GM21576 (cell line): ENCODE results near the gene CD33.

Experiments used
- ATAC-seq: cut with Tn5 transposase; IDR thresholded peaks from one replicate; pipeline ENCODE4 v1.9.1; 2021; ENCODE audit warnings: mild to moderate bottlenecking, moderate library complexity; ENCODE audit not compliant: unreplicated experiment

CD33 gene

DNA sequence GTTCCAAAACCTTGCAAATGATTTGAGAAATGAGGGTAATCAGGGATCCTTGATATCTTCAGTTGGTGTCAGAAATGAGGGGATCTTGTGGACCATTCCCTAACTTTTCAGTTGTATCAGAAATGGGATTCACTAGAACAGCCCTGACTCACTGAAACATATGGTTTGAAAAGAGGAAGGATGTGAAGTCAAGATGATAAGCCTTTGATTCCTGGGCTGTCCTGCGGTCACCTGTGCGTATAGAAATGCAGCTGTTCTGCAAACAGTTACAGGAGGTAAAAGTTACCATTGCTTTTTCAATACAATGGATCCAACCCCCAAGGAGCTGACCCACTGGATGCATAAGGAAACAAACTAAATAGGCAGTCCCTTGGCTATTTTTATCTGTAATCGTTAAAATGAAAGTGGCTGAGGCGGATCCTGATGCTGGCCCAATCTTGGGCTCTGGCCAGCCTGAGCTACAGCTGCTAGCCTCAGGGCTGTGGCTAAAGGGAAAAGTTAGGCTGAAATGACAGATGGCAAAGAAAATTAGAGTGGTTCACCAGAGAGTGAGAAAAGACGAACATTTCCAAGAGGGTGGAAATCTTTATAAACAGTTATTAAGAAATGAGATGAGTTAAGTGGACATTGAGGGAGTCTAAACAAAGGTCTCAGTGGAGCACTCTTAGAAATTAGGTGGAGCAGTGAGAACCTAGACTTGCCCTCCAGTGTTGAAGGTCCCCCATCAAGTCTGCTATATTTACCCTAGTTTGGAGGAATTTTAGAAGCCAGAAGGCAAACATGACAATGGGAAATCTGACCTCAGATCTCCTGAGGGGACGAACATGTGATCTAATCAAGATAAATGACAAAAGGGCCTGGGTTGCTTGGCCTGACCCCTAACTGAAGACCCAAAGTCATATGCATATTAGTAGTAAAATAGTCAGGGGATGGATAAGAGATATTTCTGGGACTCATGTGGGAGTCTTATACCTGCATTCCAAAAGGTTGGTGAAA is 33.6 kb downstream of the CD33 start:
- no peak for ATAC-seq

DNA sequence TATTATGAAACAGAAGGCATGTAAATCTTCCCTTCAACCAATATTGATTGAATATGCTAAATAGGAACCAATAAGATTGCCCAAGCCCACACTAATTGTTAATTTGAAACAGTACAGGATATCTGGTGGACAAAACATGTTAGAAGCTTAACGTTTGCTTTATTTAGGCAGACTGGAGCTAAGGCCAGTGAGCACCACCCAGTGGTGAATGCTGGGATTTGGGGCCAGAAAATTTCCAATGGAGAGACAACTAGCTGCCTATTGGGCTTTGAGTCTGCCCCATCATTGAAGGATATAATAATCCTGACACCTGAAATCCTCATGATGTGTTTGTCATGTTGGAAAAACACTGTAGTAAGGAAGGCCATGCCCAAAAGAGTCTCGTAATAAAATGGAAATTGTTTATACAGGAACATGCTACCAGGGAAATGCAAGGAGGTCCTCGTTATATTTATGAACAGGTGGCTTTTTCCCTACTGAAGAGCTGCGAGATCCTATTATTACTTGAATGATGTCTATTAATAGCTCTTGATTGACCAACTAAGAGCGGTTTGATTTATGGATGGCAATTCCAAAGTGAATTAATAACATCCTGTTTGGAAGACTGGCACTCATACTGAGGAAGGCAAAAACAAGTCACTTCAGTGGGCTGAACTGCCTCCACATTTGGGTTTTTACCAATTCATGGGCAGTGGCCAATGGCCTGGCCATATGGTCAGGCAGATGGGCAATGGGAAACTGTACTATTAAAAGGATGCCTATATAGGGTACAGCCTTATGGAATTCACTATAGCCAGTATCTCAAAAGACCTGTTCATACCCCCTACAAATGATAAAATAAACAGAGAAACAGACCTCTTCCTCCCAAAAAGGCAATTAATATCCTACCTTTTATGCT is 34.7 kb downstream of the CD33 start:
- ATAC-seq = no peak

DNA sequence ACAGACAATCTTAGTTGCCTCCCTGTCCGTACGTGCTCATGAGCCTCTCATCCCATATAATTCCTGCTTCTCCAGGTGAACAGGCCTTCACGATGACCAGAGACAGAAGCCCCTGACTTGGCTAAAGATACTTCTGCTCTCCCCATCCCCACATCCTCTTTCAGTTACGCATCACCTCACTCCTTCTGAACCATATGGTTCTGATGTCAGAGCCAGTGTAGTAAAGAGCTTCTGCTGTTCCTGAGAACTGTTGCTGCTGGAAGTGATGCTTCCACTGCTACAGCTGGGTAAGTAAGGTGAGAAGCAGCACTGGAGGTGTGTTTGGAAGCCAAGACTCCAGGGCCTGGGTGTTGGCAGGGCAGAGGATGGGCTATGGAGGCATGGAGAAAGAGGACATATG is 38.9 kb downstream of the CD33 start:
- no peak for ATAC-seq

DNA sequence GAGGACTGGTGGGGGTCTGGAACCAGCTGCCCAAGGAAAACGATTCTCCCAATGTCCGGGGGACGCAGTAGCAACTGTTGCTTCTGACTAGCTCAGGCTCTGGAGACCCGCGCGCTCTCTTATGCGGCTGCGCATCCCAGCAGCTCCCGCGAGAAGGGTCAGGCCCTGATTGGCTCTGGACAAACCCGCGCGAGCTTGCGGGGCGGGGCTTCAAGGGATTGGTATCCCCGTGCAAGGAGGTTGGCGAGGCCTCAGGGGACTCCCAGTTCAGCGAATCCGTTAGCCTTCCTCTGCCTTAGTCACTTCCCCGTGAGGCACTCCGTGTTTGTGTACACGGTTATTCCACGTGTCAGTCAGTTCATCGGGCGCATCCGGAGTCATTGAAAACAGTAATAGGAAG is 46.2 kb downstream of the CD33 start:
- no peak for ATAC-seq

DNA sequence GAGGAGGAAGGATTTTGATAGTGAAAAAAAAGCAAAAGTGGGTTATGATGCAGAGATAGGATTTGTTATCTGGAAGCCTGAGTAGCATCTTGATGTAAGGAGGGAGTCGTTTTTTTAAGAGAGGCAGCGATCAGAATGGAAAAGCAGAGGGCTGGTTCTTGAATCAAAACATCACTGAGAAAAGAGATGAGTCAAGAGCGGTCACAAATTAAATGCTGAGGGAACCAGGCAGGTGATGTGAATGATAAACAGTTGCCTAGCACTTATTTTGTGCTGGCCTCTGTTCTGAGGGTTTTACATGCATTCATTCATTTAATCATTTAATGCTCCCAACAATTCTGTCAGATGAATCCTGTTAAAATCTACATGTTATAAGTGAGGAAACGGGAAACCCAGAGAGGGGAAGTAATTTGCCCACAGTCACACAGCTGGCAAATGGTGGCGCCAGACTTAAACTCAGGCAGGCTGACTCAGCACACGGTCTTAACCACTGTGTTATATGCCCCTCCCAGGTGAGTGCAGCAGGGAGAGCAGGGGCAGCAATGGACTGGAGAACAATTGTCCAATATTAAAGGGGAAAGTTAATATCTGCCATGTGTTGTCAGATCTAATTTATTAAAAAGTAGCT is 47.4 kb downstream of the CD33 start:
- ATAC-seq = no peak

DNA sequence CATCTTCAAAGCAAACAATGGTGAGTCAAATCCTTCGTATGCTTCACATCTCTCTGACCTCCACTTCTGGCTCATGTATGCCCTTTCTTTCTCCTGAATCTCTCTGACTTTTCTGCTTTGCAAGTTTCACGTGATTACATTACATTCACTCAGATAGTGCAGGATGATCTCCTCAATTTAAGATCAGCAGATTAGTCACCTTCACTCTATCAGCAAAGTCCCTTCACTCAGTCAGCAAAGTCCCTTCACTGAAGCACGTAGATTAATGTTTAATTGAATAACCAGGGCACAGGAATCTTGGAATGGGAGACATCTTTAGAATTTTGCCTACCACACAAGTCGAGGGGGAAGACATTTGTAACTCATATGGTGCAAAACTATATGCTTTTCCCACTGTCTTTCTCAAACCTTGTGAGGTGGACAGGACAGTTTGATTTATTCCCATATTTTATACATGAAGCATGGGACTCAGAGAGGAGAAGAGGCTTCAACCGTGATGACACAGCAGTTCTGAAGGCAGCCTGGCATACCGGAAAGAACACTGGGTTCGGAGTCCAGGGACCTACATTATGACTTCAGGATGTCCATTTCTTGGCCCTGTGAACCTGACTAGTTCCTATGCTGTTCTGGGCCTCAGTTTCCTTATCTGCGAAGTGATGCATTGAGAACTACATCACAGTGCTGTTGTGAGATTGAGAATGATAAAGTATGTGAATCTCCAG is 49.3 kb downstream of the CD33 start:
- ATAC-seq = no peak

DNA sequence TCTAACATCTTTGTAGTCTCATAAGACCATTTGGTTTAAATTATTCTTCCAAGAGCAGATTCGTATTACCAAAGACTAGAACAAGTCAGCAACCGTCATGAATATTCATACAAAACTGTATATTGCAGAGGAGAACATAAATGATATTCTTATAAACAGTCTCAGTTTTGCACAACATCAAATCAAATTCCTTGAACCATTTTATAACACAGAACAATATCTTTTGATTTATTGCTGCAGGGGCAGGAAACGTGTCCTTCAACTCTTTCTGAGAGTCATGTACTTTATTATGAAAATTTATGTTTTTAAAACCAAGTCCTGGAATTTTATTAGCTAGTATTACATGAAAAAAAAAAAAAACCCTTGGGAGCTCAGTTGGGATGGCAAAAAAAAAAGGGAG is 52.2 kb downstream of the CD33 start:
- ATAC-seq = no peak

DNA sequence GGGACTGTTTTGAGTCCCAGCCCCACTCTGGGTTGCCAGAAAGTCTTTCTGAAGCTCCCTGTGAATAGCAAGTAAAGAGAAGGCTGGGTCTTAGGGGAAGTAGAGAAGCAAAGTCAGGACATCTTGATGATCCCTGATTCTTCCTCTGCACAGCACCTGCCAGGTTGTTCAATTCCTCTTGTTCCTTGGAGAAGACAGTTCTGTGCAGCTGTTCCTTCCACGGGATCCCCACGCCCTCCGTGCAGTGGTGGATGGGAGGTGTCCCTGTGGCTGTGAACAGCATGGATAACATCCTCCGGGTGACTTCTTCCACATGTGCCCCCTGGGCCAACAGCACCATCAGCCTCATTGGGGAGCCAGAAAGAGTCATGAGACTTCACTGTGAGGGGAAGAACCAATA is 57.5 kb downstream of the CD33 start:
- ATAC-seq = no peak

DNA sequence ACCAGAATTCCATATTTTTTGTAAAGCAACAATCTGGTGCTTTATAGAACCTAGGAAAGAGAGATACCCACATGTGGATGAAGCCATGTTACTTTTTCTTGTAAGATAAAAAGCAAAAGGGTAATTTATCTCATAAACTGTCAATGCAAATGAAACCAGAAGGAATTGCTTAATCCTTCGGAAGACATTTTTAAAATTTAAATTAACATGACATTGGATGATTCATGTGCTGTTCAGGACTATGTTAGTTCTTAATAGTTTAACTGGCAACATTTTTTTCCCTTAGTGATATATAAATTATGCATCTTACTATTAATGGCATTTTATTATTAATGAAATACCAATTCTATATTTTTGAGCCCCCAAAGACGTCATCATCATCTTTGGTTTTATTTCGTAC is 60.8 kb downstream of the CD33 start:
- ATAC-seq = no peak
